ENCODE results near the gene CC2D2A. TPM values are rescaled to one million over a fixed set of nuclear protein-coding genes. Genes with fewer than 3 reads are reported as not detected.

The CC2D2A gene
- total and polyA plus RNA-seq, 4 donors, result 9.2 to 63.7 (median 24.8) TPM

DNA sequence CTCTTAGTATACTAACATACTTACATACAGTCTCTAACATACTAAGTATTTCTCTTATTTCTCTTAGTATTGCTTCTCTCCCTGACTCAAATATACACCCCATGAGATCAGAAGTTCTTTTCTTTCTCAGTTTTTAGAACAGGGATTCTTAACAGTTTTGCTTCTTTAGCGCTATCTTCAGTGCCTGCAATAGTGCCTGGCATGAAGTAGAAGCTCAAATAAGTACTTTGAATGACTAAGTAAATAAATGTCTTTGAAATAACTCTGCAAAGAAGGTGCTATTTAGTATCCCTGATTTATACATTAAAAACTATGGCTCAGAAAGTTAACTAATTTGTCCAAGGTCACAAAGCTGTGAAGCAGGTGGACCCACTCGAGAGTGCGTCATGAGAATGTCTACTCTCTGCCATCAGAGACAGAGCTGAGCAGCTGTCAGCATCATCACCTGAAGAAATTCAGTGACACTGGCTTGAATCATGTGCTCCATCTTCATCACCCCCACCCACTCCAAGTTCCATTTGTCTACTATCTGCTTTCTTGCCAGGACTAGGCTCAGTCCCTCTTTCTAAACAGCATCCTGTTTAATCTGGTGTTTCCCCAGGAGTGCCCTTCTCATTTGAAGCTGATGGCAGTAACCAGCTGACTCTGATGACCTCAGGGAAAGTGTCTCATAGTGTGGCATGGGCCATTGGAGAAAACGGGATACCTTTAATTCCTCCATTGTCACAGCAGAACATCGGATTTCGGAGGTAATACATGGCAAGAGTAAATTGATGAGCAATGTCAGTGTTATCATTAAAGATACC is 83.1 kb downstream of the CC2D2A start:
- no peak overlapping the region for H3K27ac ChIP-seq (ENCODE audit: low read depth in 1 of 2, low read length in 1 of 2)
- H3K4me1 ChIP-seq (ENCODE audit: control insufficient read depth in 5 of 5, insufficient read depth in 5 of 5, low read length in 5 of 5), result peaks cover 0 to 4% (median 0%) of the 10 kb centered on the region in 5 donors
- no peak for DNase-seq
- peak; percentile 50 for ATAC-seq (ENCODE audit: insufficient read depth, low FRiP score)
- H3K27me3 ChIP-seq (ENCODE audit: control insufficient read depth in 3 of 3, insufficient read depth in 3 of 3, low read length in 2 of 3), result no peaks in the 10 kb centered on the region
- peaks cover 0 to 37% (median 12%) of the 10 kb centered on the region in 4 donors for H3K36me3 ChIP-seq (ENCODE audit: control insufficient read depth in 4 of 4, insufficient read depth in 4 of 4, low read length in 4 of 4)
- TF ChIP-seq, protein P1, sequence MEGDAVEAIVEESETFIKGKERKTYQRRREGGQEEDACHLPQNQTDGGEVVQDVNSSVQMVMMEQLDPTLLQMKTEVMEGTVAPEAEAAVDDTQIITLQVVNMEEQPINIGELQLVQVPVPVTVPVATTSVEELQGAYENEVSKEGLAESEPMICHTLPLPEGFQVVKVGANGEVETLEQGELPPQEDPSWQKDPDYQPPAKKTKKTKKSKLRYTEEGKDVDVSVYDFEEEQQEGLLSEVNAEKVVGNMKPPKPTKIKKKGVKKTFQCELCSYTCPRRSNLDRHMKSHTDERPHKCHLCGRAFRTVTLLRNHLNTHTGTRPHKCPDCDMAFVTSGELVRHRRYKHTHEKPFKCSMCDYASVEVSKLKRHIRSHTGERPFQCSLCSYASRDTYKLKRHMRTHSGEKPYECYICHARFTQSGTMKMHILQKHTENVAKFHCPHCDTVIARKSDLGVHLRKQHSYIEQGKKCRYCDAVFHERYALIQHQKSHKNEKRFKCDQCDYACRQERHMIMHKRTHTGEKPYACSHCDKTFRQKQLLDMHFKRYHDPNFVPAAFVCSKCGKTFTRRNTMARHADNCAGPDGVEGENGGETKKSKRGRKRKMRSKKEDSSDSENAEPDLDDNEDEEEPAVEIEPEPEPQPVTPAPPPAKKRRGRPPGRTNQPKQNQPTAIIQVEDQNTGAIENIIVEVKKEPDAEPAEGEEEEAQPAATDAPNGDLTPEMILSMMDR (IDR thresholded peaks at IDR 0.05; ENCODE audit: control extremely low read depth, extremely low read depth), result no peak
- no peak overlapping the region for H3K9ac ChIP-seq (ENCODE audit: insufficient read depth in 1 of 2, low read length in 2 of 2)
- H3K4me3 ChIP-seq, result no peak overlapping the region
- WGBS, 2 donors, result 77 to 92% methylated on average over 6 of the region's 6 CpGs
- peaks cover 0 to 2% (median 0%) of the 10 kb centered on the region in 4 donors for H3K9me3 ChIP-seq (ENCODE audit: control insufficient read depth in 4 of 4, insufficient read depth in 3 of 4, low read length in 3 of 4)

DNA sequence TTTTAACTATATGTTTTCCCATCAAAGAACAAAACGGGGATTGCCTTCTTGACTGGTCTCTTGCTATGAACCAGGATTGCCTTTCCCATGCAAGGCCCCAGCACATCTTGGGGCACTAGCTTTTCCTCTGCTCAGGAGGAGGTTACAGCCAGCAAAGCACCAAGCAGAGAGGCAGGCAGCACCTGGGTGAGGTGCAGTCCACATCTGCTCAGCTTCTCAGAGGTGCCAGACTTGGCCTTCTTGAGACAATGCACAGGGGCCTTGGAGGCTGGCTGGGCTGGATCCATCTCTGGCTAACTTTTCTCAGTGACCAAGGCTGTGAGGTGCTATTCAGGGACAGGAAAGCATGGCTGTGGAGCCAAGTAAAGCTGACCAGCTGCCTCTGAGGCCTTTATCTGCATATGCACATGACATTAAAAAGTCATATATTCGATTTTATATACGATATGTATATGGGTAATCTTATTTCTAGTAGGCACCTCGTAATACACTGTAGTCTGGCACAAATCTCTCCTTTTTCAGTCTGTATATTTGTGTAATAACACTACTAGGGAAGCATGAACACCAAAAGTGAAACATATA is 86.9 kb downstream of the CC2D2A start:
- no peaks in the 10 kb centered on the region for H3K27me3 ChIP-seq (ENCODE audit: control insufficient read depth in 3 of 3, insufficient read depth in 3 of 3, low read length in 2 of 3)
- peaks cover 0 to 4% (median 0%) of the 10 kb centered on the region in 5 donors for H3K4me1 ChIP-seq (ENCODE audit: control insufficient read depth in 5 of 5, insufficient read depth in 5 of 5, low read length in 5 of 5)
- no peak overlapping the region for H3K4me3 ChIP-seq
- no peak for DNase-seq
- H3K27ac ChIP-seq (ENCODE audit: low read depth in 1 of 2, low read length in 1 of 2), result no peak overlapping the region
- no peak for ATAC-seq (ENCODE audit: insufficient read depth, low FRiP score)
- WGBS, 2 donors, result 94 to 97% methylated on average over 4 of the region's 4 CpGs
- TF ChIP-seq, protein P1 (IDR thresholded peaks at IDR 0.05; ENCODE audit: control extremely low read depth, extremely low read depth), result no peak
- H3K9ac ChIP-seq (ENCODE audit: insufficient read depth in 1 of 2, low read length in 2 of 2), result no peak overlapping the region
- H3K9me3 ChIP-seq (ENCODE audit: control insufficient read depth in 4 of 4, insufficient read depth in 3 of 4, low read length in 3 of 4), result peaks cover 0 to 2% (median 0%) of the 10 kb centered on the region in 4 donors
- H3K36me3 ChIP-seq (ENCODE audit: control insufficient read depth in 4 of 4, insufficient read depth in 4 of 4, low read length in 4 of 4), result peaks cover 0 to 46% (median 20%) of the 10 kb centered on the region in 4 donors

DNA sequence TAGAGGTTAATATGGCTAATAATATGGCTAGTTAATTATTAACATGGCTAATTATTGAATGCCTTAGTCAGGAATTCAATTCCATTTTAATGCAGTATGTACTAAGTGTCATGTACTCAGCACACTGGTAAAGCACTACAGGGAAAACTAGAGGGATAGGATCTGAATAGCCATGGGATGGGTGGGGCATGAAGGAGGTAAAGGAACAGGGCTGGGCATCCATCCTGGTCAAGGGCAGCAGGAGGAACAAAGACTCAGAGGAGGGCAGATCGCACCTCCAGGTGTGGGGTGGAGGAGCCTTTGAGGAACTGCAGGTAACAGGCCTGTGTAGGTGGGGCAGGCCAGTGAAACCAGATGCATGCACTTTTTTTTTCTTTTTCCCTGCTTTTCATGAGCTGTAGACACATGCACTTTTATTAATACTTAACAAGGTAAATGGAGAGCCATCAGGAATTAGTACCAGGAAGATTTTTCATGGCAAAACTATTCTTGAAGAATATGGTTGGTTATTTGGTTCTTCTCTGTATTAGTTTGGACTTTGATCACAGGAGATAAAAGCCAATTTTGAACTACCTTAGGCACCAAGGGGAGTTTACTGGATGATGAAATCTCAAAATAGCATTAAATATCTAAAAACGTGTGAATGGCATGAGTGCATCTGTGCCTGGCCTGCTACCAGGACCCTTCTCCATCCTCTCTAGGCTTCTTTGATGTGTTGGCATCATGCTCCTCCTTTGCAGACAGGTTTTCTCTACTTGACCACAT is 88.3 kb downstream of the CC2D2A start:
- H3K4me3 ChIP-seq, result no peak overlapping the region

More for the DNA sequence above, 88.3 kb downstream of the CC2D2A start:
- DNase-seq (no peak), ATAC-seq (ENCODE audit: insufficient read depth, low FRiP score) (no peak)
- Histone ChIP-seq H3K9ac (ENCODE audit: insufficient read depth in 1 of 2, low read length in 2 of 2) (no peak overlapping the region), H3K27me3 (ENCODE audit: control insufficient read depth in 3 of 3, insufficient read depth in 3 of 3, low read length in 2 of 3) (no peaks in the 10 kb centered on the region), H3K4me1 (ENCODE audit: control insufficient read depth in 5 of 5, insufficient read depth in 5 of 5, low read length in 5 of 5) (peaks cover 0 to 3% (median 0%) of the 10 kb centered on the region in 5 donors), H3K9me3 (ENCODE audit: control insufficient read depth in 4 of 4, insufficient read depth in 3 of 4, low read length in 3 of 4) (peaks cover 0 to 2% (median 0%) of the 10 kb centered on the region in 4 donors), H3K36me3 (ENCODE audit: control insufficient read depth in 4 of 4, insufficient read depth in 4 of 4, low read length in 4 of 4) (peaks cover 5 to 48% (median 24%) of the 10 kb centered on the region in 4 donors), H3K27ac (ENCODE audit: low read depth in 1 of 2, low read length in 1 of 2) (no peak overlapping the region)
- TF ChIP-seq, protein P1 (IDR thresholded peaks at IDR 0.05; ENCODE audit: control extremely low read depth, extremely low read depth), result no peak
- 88 to 90% methylated on average over 2 of the region's 2 CpGs for WGBS, 2 donors

All from lung (tissue), 12 donors.